ENCODE data around the gene CFAP251. TPM values are rescaled to one million over a fixed set of nuclear protein-coding genes. Genes with fewer than 3 reads are reported as not detected.
"Not testable (repeated sequence)": the region's sequence is repeated elsewhere in the genome, so short reads cannot be mapped to it uniquely, and the experiment has no call there.

CFAP251 gene
- total and polyA plus RNA-seq, 2 donors (not counting 1 experiment from before 2014, with no cell fraction given), result 2.7 to 7.9 TPM

- TF ChIP-seq CTCF (conservative IDR thresholded peaks at IDR 0.05 in 1 of 2, IDR thresholded peaks at IDR 0.05 in 1 of 2; ENCODE audit: low read depth in 1 of 2, low read length in 2 of 2), result no peak
- no peak for TF ChIP-seq EZH2 (IDR thresholded peaks at IDR 0.05; ENCODE audit: low read length, missing control alignments)
- H3K79me2 ChIP-seq (ENCODE audit: control insufficient read depth, insufficient read depth, low read length), result peaks cover 33% of the 10 kb centered on the region
- H3K27ac ChIP-seq (ENCODE audit: insufficient read depth, low read length), result no peak overlapping the region
Observed at GRCh38 chr12:121888083-121888477, 30.3 kb upstream of the CFAP251 start.

GRCh38 chr12:121888478-121889273 lies 29.7 kb upstream of the CFAP251 start, which contains the start of gene PSMD9:
Gene PSMD9, plus strand, starts transcription at chr12:121888790. Its CDS starts 67 bp downstream, at chr12:121888857.
- H3K4me3 ChIP-seq (replicated peaks in 1 of 4; ENCODE audit: control extremely low read depth in 1 of 4, insufficient read depth in 1 of 4, low read depth in 3 of 4, low read length in 4 of 4), result peak within 1 kb of the TSS; percentile 64 to 100 (median 74)
- H3K79me2 ChIP-seq (ENCODE audit: control insufficient read depth, insufficient read depth, low read length), result peaks cover 39% of the 10 kb centered on the region
- peak within 1 kb of the TSS; percentile 85 for H3K4me2 ChIP-seq (ENCODE audit: extremely low read depth, insufficient read depth, low read length)
- DNase-seq (ENCODE audit: low read depth in 2 of 2), result peak; percentile 96 to 99
- TF ChIP-seq EZH2 (IDR thresholded peaks at IDR 0.05; ENCODE audit: low read length, missing control alignments), result no peak
- peak; percentile 70 to 85 for TF ChIP-seq CTCF (conservative IDR thresholded peaks at IDR 0.05 in 1 of 2, IDR thresholded peaks at IDR 0.05 in 1 of 2; ENCODE audit: low read depth in 1 of 2, low read length in 2 of 2)
- H3K4me1 ChIP-seq (ENCODE audit: control insufficient read depth, extremely low read depth, insufficient read depth, low read length), result peaks cover 9% of the 10 kb centered on the region
- peaks cover 3% of the 10 kb centered on the region for H3K36me3 ChIP-seq (ENCODE audit: control insufficient read depth, insufficient read depth, low read length)
- H3K27me3 ChIP-seq (ENCODE audit: control insufficient read depth, insufficient read depth, low read length), result no peaks in the 10 kb centered on the region
- no peaks in the 10 kb centered on the region for H4K20me1 ChIP-seq (ENCODE audit: control insufficient read depth, extremely low read depth, insufficient read depth, low read length)
- no peaks in the 10 kb centered on the region for H3K9me3 ChIP-seq (ENCODE audit: control insufficient read depth, insufficient read depth, low read depth, low read length)
- peak within 1 kb of the TSS; percentile 94 for H2AFZ ChIP-seq (ENCODE audit: low read length)
- H3K9ac ChIP-seq (ENCODE audit: insufficient read depth, low read length), result peak within 1 kb of the TSS; percentile 80
- peak within 1 kb of the TSS; percentile 89 for H3K27ac ChIP-seq (ENCODE audit: insufficient read depth, low read length)

More at GRCh38 chr12:121888083-121888477, 30.3 kb upstream of the CFAP251 start:
- H3K4me1 ChIP-seq (ENCODE audit: control insufficient read depth, extremely low read depth, insufficient read depth, low read length), result peaks cover 3% of the 10 kb centered on the region
- H3K9me3 ChIP-seq (ENCODE audit: control insufficient read depth, insufficient read depth, low read depth, low read length), result no peaks in the 10 kb centered on the region
- no peaks in the 10 kb centered on the region for H3K27me3 ChIP-seq (ENCODE audit: control insufficient read depth, insufficient read depth, low read length)
- H2AFZ ChIP-seq (ENCODE audit: low read length), result peak overlapping the region; percentile 94
- peak overlapping the region; percentile 79 for H3K4me2 ChIP-seq (ENCODE audit: extremely low read depth, insufficient read depth, low read length)
- DNase-seq (ENCODE audit: low read depth in 2 of 2), result no peak
- peaks cover 3% of the 10 kb centered on the region for H3K36me3 ChIP-seq (ENCODE audit: control insufficient read depth, insufficient read depth, low read length)
- H4K20me1 ChIP-seq (ENCODE audit: control insufficient read depth, extremely low read depth, insufficient read depth, low read length), result no peaks in the 10 kb centered on the region
- peak overlapping the region; percentile 13 for H3K9ac ChIP-seq (ENCODE audit: insufficient read depth, low read length)
- peak overlapping the region; percentile 42 to 81 (median 52) for H3K4me3 ChIP-seq (replicated peaks in 1 of 4; ENCODE audit: control extremely low read depth in 1 of 4, insufficient read depth in 1 of 4, low read depth in 3 of 4, low read length in 4 of 4)

- Histone ChIP-seq H3K27me3 (ENCODE audit: control insufficient read depth, insufficient read depth, low read length) (no peaks in the 10 kb centered on the region), H3K36me3 (ENCODE audit: control insufficient read depth, insufficient read depth, low read length) (peaks cover 3% of the 10 kb centered on the region), H3K4me1 (ENCODE audit: control insufficient read depth, extremely low read depth, insufficient read depth, low read length) (peaks cover 15% of the 10 kb centered on the region), H3K9ac (ENCODE audit: insufficient read depth, low read length) (peak overlapping the region; percentile 80), H2AFZ (ENCODE audit: low read length) (no peak overlapping the region), H3K4me2 (ENCODE audit: extremely low read depth, insufficient read depth, low read length) (peak overlapping the region; percentile 85), H3K4me3 (replicated peaks in 1 of 4; ENCODE audit: control extremely low read depth in 1 of 4, insufficient read depth in 1 of 4, low read depth in 3 of 4, low read length in 4 of 4) (peak overlapping the region; percentile 64 to 100 (median 74)), H3K9me3 (ENCODE audit: control insufficient read depth, insufficient read depth, low read depth, low read length) (no peaks in the 10 kb centered on the region), H3K27ac (ENCODE audit: insufficient read depth, low read length) (peak overlapping the region; percentile 89), H3K79me2 (ENCODE audit: control insufficient read depth, insufficient read depth, low read length) (peaks cover 43% of the 10 kb centered on the region), H4K20me1 (ENCODE audit: control insufficient read depth, extremely low read depth, insufficient read depth, low read length) (no peaks in the 10 kb centered on the region)
- DNase-seq (ENCODE audit: low read depth in 2 of 2), result no peak
- TF ChIP-seq EZH2 (IDR thresholded peaks at IDR 0.05; ENCODE audit: low read length, missing control alignments) (no peak), CTCF (conservative IDR thresholded peaks at IDR 0.05 in 1 of 2, IDR thresholded peaks at IDR 0.05 in 1 of 2; ENCODE audit: low read depth in 1 of 2, low read length in 2 of 2) (no peak)
Observed at GRCh38 chr12:121889274-121889624, 29.1 kb upstream of the CFAP251 start.

- H3K36me3 ChIP-seq (ENCODE audit: control insufficient read depth, insufficient read depth, low read length); H3K27me3 ChIP-seq (ENCODE audit: control insufficient read depth, insufficient read depth, low read length); H3K9me3 ChIP-seq (ENCODE audit: control insufficient read depth, insufficient read depth, low read depth, low read length); H4K20me1 ChIP-seq (ENCODE audit: control insufficient read depth, extremely low read depth, insufficient read depth, low read length); H3K9ac ChIP-seq (ENCODE audit: insufficient read depth, low read length); H2AFZ ChIP-seq (ENCODE audit: low read length): not testable (repeated sequence)
- H3K4me1 ChIP-seq (ENCODE audit: control insufficient read depth, extremely low read depth, insufficient read depth, low read length), result peaks cover 17% of the 10 kb centered on the region
- peak overlapping the region; percentile 64 to 100 (median 74) for H3K4me3 ChIP-seq (replicated peaks in 1 of 4; ENCODE audit: control extremely low read depth in 1 of 4, insufficient read depth in 1 of 4, low read depth in 3 of 4, low read length in 4 of 4)
- peak overlapping the region; percentile 85 for H3K4me2 ChIP-seq (ENCODE audit: extremely low read depth, insufficient read depth, low read length)
- peaks cover 47% of the 10 kb centered on the region for H3K79me2 ChIP-seq (ENCODE audit: control insufficient read depth, insufficient read depth, low read length)
- peak overlapping the region; percentile 18 for H3K27ac ChIP-seq (ENCODE audit: insufficient read depth, low read length)
- peak in 1 of 2 donors; percentile 34 for DNase-seq (ENCODE audit: low read depth in 2 of 2)
Observed at GRCh38 chr12:121889661-121890060, 28.7 kb upstream of the CFAP251 start.
